Heart left ventricle (tissue), 16 donors: Measurements from ENCODE around the gene OR8J1. TPM values are rescaled to one million over a fixed set of nuclear protein-coding genes. Genes with fewer than 3 reads are reported as not detected.

Source experiments
- ATAC-seq, 4 donors: fragments of 200-7000 bp; cut with Tn5 transposase; one replicate each; pipeline ENCODE4 v1.9.1; 2020 to 2022; ENCODE audit warnings: moderate library complexity in 4 of 4, mild to moderate bottlenecking in 3 of 4, moderate number of reproducible peaks in 1 of 4
- DNase-seq, 5 donors: peaks; one replicate each; pipeline ENCODE4 v3.0.0-alpha.2; 2020
- H3K27ac ChIP-seq, 12 donors: fragments of 200-600 bp; sonication (generic) in 4 of 12; one replicate each; pipeline versions ENCODE4 v1.5.0 to v1.8.0; 2016 to 2022; ENCODE audit warnings: mild to moderate bottlenecking in 2 of 12
- H3K27me3 ChIP-seq, 9 donors: fragments of 200-600 bp; sonication (generic) in 2 of 9; one replicate each; pipeline versions ENCODE4 v1.5.1 to v1.8.0; 2016 to 2022; ENCODE audit warnings: mild to moderate bottlenecking in 3 of 9
- H3K36me3 ChIP-seq, 9 donors: fragments of 200-600 bp; sonication (generic) in 2 of 9; one replicate each; pipeline versions ENCODE4 v1.5.0 to v1.8.0; 2018 to 2022; ENCODE audit warnings: mild to moderate bottlenecking in 2 of 9
- H3K4me1 ChIP-seq, 12 donors: fragments of 200-600 bp; sonication (generic) in 4 of 12; one replicate each; pipeline versions ENCODE4 v1.5.0 to v1.8.0; 2016 to 2022; ENCODE audit warnings: mild to moderate bottlenecking in 3 of 12
- H3K4me3 ChIP-seq, 12 donors: fragments of 200-600 bp; sonication (generic) in 4 of 12; one replicate each; pipeline versions ENCODE4 v1.5.0 to v1.8.0; 2017 to 2022; ENCODE audit warnings: mild to moderate bottlenecking in 9 of 12, moderate library complexity in 4 of 12
- H3K9me3 ChIP-seq, 12 donors: fragments of 200-600 bp; sonication (generic) in 4 of 12; one replicate each; pipeline versions ENCODE4 v1.5.0 to v1.8.0; 2016 to 2022; ENCODE audit warnings: mild to moderate bottlenecking in 1 of 12
- CTCF ChIP-seq, 12 donors: fragments of 200-600 bp; sonication (generic) in 4 of 12; IDR thresholded peaks; one replicate each; pipeline versions ENCODE4 v1.5.0 to v1.8.0; 2018 to 2022; ENCODE audit warnings: antibody characterized with exemption in 12 of 12, mild to moderate bottlenecking in 5 of 12
- POLR2A ChIP-seq, 2 donors: fragments of 450-650 bp; IDR thresholded peaks; one replicate each; pipeline ENCODE4 v1.6.1; 2017; ENCODE audit warnings: antibody characterized with exemption in 2 of 2, mild to moderate bottlenecking in 2 of 2, moderate library complexity in 2 of 2
- WGBS, 4 donors: extraction: QIAGEN DNeasy Blood & Tissue Kit in 2 of 4; methylation state at CpG; one replicate each; pipeline versions ENCODE4 v1.1.5 to v1.1.7; 2013 to 2018; 5-methylcytosine and 5-hydroxymethylcytosine counted together
- intact Hi-C, 10 donors: fragments of 100-400 bp; cut with DNase I; formaldehyde crosslinking; loops; one replicate each; pipeline versions ENCODE4 v1.11.1 to v1.14.2; 2022
- polyA plus RNA-seq, 2 donors: library from polyadenylated mRNA; stranded (reverse); fragments of 200-250 nt; gene quantifications; one replicate each; pipeline ENCODE4 v1.2.3, GENCODE V29; 2013
- total RNA-seq, 9 donors: library from RNA; depleted of rRNA in 2 of 9; stranded (reverse); fragments of >200 nt in 2 of 9; fragmentation: NEBNext Ultra II Directional in 3 of 9; extraction: Animal tissue kit (Norgen Biotek cat#: 25700) in 3 of 9; gene quantifications; one replicate each; pipeline versions ENCODE4 v1.1.0 to v1.2.4, GENCODE V29; 2016 to 2023
- donor health status: ischemic (EF 13 %, LVEDD 7.1; RV severe dilation, severe dysfunction).
- donor health status: healthy with polysubstance abuse.
- donor health status: DM: no; HTN: yes; CAD: no.
- donor health status: DM: no; HTN: no; CAD: no.
- donor health status: ischemic (EF 25% LVEDD 6.9; RV normal size, moderate dysfunction).
- donor health status: ischemic (EF 25% LVEDD 5.7; RV mildly dilated, moderate dysfunction).
- donor health status: healthy.
- donor health status: DM: yes; HTN: yes; CAD: no.
- donor health status: ischemic (EF 35%, LVEDD 5.7; RV mildly dilated, moderate dysfunction).
- donor health status: nonischemic (EF 11% LVEDD 7.7; RV severe dilation, severe dysfunction).
- donor health status: DM: yes; HTN: yes; CAD: no.
- donor health status: PGD.
- donor health status: ischemic (EF 29% LVEDD 5.4; RV normal size, mild dysfunction).
- donor health status: nonischemic (EF 23%, LVEDD 6.1; RV moderate dilation, normal function).

The OR8J1 gene
- total and polyA plus RNA-seq, 11 donors: not detected

- Histone ChIP-seq H3K4me1 (no peaks in the 10 kb centered on the region), H3K36me3 (no peaks in the 10 kb centered on the region), H3K27me3 (no peaks in the 10 kb centered on the region), H3K4me3 (no peak overlapping the region), H3K27ac (no peak overlapping the region), H3K9me3 (peaks cover 0 to 7% (median 0%) of the 10 kb centered on the region in 12 donors)
- TF ChIP-seq POLR2A (IDR thresholded peaks at IDR 0.05): no peak
- no peak for TF ChIP-seq CTCF (IDR thresholded peaks at IDR 0.05)
- DNase-seq (no peak), ATAC-seq (no peak)
- intact Hi-C loops: no loop called here
- WGBS, 4 donors: 39 to 60% (median 47%) methylated on average over 3 of the region's 3 CpGs
Observed at GRCh38 chr11:56333156-56333555, 20.9 kb upstream of the OR8J1 start.

- Histone ChIP-seq H3K36me3 (no peaks in the 10 kb centered on the region), H3K4me3 (no peak overlapping the region), H3K9me3 (peaks cover 0 to 25% (median 0%) of the 10 kb centered on the region in 12 donors), H3K4me1 (no peaks in the 10 kb centered on the region), H3K27ac (no peak overlapping the region), H3K27me3 (no peaks in the 10 kb centered on the region)
- no peak for DNase-seq
- intact Hi-C loops: no loop called here
- no peak for ATAC-seq
- TF ChIP-seq POLR2A (IDR thresholded peaks at IDR 0.05): no peak
- TF ChIP-seq CTCF (IDR thresholded peaks at IDR 0.05): no peak
Observed at GRCh38 chr11:56340289-56340688, 13.8 kb upstream of the OR8J1 start.

- no peaks in the 10 kb centered on the region for H3K27me3 ChIP-seq
- ATAC-seq (no peak), DNase-seq (no peak)
- no peaks in the 10 kb centered on the region for H3K36me3 ChIP-seq
- H3K4me3 ChIP-seq: no peak within 1 kb of the TSS
- H3K4me1 ChIP-seq: no peaks in the 10 kb centered on the region
- intact Hi-C loops: no loop called here
- peaks cover 0 to 12% (median 0%) of the 10 kb centered on the region in 12 donors for H3K9me3 ChIP-seq
- no peak within 1 kb of the TSS for H3K27ac ChIP-seq
- WGBS, 4 donors: 85 to 92% (median 90%) methylated on average over 1 of the region's 1 CpG
- TF ChIP-seq POLR2A (IDR thresholded peaks at IDR 0.05) (no peak), CTCF (IDR thresholded peaks at IDR 0.05) (no peak)
Observed at GRCh38 chr11:56345739-56346138, 8.4 kb upstream of the OR8J1 start, which contains the start of gene OR8K1. Gene OR8K1 (plus strand): TSS chr11:56346039. CDS start chr11:56346039, 0 bp downstream.

- H3K4me1 ChIP-seq: no peaks in the 10 kb centered on the region
- ATAC-seq (no peak), DNase-seq (no peak)
- H3K27me3 ChIP-seq: no peaks in the 10 kb centered on the region
- no peak within 1 kb of the TSS for H3K4me3 ChIP-seq
- intact Hi-C loops: no loop called here
- no peak within 1 kb of the TSS for H3K27ac ChIP-seq
- H3K36me3 ChIP-seq: no peaks in the 10 kb centered on the region
- H3K9me3 ChIP-seq: peaks cover 0 to 4% (median 0%) of the 10 kb centered on the region in 12 donors
- TF ChIP-seq POLR2A (IDR thresholded peaks at IDR 0.05): no peak
- TF ChIP-seq CTCF (IDR thresholded peaks at IDR 0.05): no peak
- 66 to 77% (median 73%) methylated on average over 2 of the region's 2 CpGs for WGBS, 4 donors
Observed at GRCh38 chr11:56375324-56375723, 21.2 kb downstream of the OR8J1 start, which contains the start of gene OR8U1. Gene OR8U1 (plus strand): TSS chr11:56375624. CDS start chr11:56375624, 0 bp downstream.
